22Rv1 (cell line): Measurements from ENCODE around the gene BICRAL.

Experiments
- ZFX ChIP-seq: fragments of 450-650 bp; IDR thresholded peaks from 2 replicates; pipeline ENCODE4 v1.6.1; 2017; ENCODE audit warnings: antibody characterized with exemption, borderline replicate concordance
- TF ChIP-seq, protein P1 (sequence below): fragments of 450-650 bp; IDR thresholded peaks from 2 replicates; pipeline ENCODE4 v1.5.1; 2017; ENCODE audit warnings: mild to moderate bottlenecking

GRCh38 chr6:42829561-42830092, 47.8 kb downstream of the BICRAL start:
- TF ChIP-seq, protein P1, sequence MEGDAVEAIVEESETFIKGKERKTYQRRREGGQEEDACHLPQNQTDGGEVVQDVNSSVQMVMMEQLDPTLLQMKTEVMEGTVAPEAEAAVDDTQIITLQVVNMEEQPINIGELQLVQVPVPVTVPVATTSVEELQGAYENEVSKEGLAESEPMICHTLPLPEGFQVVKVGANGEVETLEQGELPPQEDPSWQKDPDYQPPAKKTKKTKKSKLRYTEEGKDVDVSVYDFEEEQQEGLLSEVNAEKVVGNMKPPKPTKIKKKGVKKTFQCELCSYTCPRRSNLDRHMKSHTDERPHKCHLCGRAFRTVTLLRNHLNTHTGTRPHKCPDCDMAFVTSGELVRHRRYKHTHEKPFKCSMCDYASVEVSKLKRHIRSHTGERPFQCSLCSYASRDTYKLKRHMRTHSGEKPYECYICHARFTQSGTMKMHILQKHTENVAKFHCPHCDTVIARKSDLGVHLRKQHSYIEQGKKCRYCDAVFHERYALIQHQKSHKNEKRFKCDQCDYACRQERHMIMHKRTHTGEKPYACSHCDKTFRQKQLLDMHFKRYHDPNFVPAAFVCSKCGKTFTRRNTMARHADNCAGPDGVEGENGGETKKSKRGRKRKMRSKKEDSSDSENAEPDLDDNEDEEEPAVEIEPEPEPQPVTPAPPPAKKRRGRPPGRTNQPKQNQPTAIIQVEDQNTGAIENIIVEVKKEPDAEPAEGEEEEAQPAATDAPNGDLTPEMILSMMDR: no peak
- no peak for TF ChIP-seq ZFX
